HL-60 (cell line): ENCODE data around the gene TMEM238L.

Experiments
- DNase-seq, 2 experiments: peaks; one replicate each; pipeline ENCODE4 v3.0.0-alpha.2; 2010 to 2020; ENCODE audit warnings: low read depth in 1 of 2, low spot score in 1 of 2
- H3K27ac ChIP-seq: fragments of 250-450 bp; sonication (Bioruptor Pico); replicated peaks from 2 replicates; pipeline ENCODE4 v1.5.1; 2020; ENCODE audit warnings: mild to moderate bottlenecking, moderate library complexity
- H3K27me3 ChIP-seq: fragments of 250-450 bp; sonication (Bioruptor Pico); 2 replicates; pipeline ENCODE4 v1.5.1; 2021; ENCODE audit warnings: mild to moderate bottlenecking, moderate library complexity; ENCODE audit not compliant: insufficient read depth, poor library complexity, severe bottlenecking
- H3K4me3 ChIP-seq: replicated peaks from 2 replicates; pipeline ENCODE4 v1.5.1; 2011; ENCODE audit warnings: mild to moderate bottlenecking, control low read depth, low read length; ENCODE audit not compliant: insufficient read depth
- GABPA ChIP-seq: IDR thresholded peaks from 2 replicates; pipeline ENCODE4 v1.6.1; 2012; ENCODE audit warnings: low read depth
- POLR2AphosphoS5 ChIP-seq: IDR thresholded peaks from 2 replicates; pipeline ENCODE4 v1.6.1; 2012; ENCODE audit warnings: low read depth
- SPI1 ChIP-seq: IDR thresholded peaks from 2 replicates; pipeline ENCODE4 v1.6.1; 2012; ENCODE audit warnings: low read depth, mild to moderate bottlenecking, borderline replicate concordance
- TF ChIP-seq, protein P1 (sequence below): IDR thresholded peaks from one replicate; pipeline ENCODE4 v1.5.1; 2011; ENCODE audit warnings: low read length, control low read depth, inconsistent platforms; ENCODE audit not compliant: insufficient read depth
- TF ChIP-seq, protein P2 (sequence below): IDR thresholded peaks from 2 replicates; pipeline ENCODE4 v1.6.1; 2012; ENCODE audit warnings: low read depth; ENCODE audit not compliant: insufficient replicate concordance

The TMEM238L gene

DNA sequence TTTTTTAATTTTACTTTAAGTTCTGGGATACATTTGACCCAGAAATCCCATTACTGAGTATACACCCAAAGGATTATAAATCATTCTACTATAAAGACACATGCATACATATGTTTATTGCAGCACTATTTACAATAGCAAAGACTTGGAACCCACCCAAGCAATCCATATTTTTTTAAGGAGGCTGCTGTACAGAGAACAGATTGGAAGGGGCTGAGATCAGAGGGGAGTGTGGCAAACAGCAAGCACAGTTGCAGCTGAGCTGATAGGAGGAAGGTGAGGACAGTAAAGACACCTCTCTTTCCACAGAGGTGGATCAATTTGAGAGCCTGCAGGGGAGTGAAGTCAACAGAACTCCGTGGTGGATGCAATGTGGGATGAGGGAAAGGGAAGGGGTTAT, 10.2 kb upstream of the TMEM238L start:
- H3K27me3 ChIP-seq: no peaks in the 10 kb centered on the region
- DNase-seq: no peak
- H3K4me3 ChIP-seq: no peak overlapping the region
- TF ChIP-seq SPI1: no peak
- TF ChIP-seq, protein P1, sequence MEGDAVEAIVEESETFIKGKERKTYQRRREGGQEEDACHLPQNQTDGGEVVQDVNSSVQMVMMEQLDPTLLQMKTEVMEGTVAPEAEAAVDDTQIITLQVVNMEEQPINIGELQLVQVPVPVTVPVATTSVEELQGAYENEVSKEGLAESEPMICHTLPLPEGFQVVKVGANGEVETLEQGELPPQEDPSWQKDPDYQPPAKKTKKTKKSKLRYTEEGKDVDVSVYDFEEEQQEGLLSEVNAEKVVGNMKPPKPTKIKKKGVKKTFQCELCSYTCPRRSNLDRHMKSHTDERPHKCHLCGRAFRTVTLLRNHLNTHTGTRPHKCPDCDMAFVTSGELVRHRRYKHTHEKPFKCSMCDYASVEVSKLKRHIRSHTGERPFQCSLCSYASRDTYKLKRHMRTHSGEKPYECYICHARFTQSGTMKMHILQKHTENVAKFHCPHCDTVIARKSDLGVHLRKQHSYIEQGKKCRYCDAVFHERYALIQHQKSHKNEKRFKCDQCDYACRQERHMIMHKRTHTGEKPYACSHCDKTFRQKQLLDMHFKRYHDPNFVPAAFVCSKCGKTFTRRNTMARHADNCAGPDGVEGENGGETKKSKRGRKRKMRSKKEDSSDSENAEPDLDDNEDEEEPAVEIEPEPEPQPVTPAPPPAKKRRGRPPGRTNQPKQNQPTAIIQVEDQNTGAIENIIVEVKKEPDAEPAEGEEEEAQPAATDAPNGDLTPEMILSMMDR: no peak
- no peak for TF ChIP-seq GABPA
- TF ChIP-seq, protein P2, sequence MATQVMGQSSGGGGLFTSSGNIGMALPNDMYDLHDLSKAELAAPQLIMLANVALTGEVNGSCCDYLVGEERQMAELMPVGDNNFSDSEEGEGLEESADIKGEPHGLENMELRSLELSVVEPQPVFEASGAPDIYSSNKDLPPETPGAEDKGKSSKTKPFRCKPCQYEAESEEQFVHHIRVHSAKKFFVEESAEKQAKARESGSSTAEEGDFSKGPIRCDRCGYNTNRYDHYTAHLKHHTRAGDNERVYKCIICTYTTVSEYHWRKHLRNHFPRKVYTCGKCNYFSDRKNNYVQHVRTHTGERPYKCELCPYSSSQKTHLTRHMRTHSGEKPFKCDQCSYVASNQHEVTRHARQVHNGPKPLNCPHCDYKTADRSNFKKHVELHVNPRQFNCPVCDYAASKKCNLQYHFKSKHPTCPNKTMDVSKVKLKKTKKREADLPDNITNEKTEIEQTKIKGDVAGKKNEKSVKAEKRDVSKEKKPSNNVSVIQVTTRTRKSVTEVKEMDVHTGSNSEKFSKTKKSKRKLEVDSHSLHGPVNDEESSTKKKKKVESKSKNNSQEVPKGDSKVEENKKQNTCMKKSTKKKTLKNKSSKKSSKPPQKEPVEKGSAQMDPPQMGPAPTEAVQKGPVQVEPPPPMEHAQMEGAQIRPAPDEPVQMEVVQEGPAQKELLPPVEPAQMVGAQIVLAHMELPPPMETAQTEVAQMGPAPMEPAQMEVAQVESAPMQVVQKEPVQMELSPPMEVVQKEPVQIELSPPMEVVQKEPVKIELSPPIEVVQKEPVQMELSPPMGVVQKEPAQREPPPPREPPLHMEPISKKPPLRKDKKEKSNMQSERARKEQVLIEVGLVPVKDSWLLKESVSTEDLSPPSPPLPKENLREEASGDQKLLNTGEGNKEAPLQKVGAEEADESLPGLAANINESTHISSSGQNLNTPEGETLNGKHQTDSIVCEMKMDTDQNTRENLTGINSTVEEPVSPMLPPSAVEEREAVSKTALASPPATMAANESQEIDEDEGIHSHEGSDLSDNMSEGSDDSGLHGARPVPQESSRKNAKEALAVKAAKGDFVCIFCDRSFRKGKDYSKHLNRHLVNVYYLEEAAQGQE: no peak
- no peak for TF ChIP-seq POLR2AphosphoS5
- H3K27ac ChIP-seq: no peak overlapping the region

DNA sequence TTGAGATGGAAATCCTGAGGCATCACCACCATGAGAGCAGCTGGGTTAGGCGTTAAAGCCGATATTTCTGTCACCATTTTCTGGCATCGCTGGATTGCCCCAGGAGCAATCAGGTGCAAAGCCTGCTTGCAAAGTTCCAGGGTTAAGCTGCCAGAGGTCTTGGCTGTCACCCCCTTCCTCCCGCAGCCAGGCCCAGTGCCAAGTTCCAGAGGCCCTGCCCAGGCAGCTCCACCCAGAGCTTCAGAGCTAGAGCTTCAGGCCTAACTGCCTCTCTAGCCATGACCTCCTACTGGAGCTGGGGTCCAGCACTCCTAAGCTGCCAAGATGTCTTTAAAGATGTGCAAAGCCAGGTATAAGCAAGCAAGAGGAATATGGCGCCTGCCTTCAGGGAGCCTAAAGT, 8.8 kb upstream of the TMEM238L start:
- no peak for DNase-seq
- no peaks in the 10 kb centered on the region for H3K27me3 ChIP-seq
- no peak overlapping the region for H3K4me3 ChIP-seq
- TF ChIP-seq, protein P2: no peak
- TF ChIP-seq, protein P1: no peak
- TF ChIP-seq POLR2AphosphoS5 (no peak), SPI1 (no peak), GABPA (no peak)
- H3K27ac ChIP-seq: no peak overlapping the region

DNA sequence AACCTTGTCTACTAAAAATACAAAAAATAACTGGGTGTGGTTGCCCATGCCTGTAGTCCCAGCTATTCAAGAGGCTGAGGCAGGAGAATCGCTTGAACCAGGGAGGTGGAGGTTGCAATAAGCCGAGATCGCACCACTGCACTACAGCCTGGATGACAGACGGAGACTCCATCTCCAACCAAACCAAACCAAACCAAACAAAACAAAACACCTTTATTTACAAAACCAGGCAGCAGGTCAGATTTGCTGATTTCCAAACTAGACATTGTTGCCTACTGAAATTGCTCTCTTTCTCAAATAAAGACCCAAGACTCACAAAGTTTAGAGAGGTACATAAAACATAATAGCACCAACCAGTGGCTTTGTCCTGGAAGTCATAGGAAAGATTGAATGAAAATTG, 5.7 kb upstream of the TMEM238L start:
- Histone ChIP-seq H3K4me3 (no peak overlapping the region), H3K27me3 (no peaks in the 10 kb centered on the region), H3K27ac (no peak overlapping the region)
- no peak for DNase-seq
- no peak for TF ChIP-seq GABPA
- no peak for TF ChIP-seq POLR2AphosphoS5
- TF ChIP-seq, protein P2: no peak
- TF ChIP-seq, protein P1: no peak
- no peak for TF ChIP-seq SPI1
